Endometrial microvascular endothelial cells (primary cell): ENCODE results near the gene RSPRY1. TPM values are rescaled to one million over a fixed set of nuclear protein-coding genes. Genes with fewer than 3 reads are reported as not detected.
"Not testable (repeated sequence)": the region's sequence is repeated elsewhere in the genome, so short reads cannot be mapped to it uniquely, and the experiment has no call there.

Source experiments
- in situ Hi-C: cut with HindIII; loops from 2 replicates; pipeline ENCODE4 v1.10.0; 2017; ENCODE audit warnings: low sequenced_read_pairs, low pct_unique_long_range_greater_than_20kb; ENCODE audit errors: inconsistent ontology term
- total RNA-seq: library from RNA; depleted of rRNA; stranded (reverse); fragments of >200 nt; gene quantifications from one replicate; pipeline ENCODE4 v1.2.3, GENCODE V29; 2015; ENCODE audit errors: inconsistent ontology term

RSPRY1 gene
- total RNA-seq, 1 donor from 2014 or later = 37.4 TPM

DNA sequence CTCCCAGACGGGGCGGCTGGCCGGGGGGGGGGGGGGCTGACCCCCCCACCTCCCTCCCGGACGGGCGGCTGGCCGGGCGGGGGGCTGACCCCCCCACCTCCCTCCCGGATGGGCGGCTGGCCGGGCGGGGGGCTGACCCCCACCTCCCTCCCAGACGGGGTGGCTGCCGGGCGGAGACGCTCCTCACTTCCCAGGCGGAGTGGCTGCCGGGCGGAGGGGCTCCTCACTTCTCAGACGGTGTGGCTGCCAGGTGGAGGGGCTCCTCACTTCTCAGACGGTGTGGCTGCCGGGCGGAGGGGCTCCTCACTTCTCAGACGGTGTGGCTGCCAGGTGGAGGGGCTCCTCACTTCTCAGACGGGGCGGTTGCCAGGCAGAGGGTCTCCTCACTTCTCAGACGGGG lies 14.8 kb downstream of the RSPRY1 start:
- in situ Hi-C loops = not testable (repeated sequence)

GRCh38 chr16:57202095-57202886 lies 16.2 kb downstream of the RSPRY1 start:
- in situ Hi-C loops = no loop called here

DNA sequence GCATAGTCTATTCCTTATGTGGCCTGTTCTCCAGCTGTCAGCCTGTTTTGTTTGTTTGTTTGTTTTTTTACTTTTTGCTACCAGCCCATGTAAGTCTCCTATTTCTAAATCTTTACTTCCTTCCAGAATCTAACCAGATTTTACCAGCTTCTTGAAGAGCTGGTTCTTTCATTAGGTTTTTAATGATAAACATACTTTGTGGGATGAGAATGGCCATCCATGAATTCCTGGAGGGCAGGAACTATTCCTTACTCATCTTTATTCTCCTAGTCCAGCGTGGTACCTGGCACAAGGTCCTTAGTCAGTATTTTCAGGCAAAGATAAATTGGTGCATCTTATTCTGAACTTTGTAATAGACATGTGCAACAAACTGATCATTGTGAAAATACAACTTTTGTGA lies 17.3 kb downstream of the RSPRY1 start:
- in situ Hi-C loops = no loop called here

GRCh38 chr16:57204675-57205074 lies 18.5 kb downstream of the RSPRY1 start:
- in situ Hi-C loops = no loop called here

DNA sequence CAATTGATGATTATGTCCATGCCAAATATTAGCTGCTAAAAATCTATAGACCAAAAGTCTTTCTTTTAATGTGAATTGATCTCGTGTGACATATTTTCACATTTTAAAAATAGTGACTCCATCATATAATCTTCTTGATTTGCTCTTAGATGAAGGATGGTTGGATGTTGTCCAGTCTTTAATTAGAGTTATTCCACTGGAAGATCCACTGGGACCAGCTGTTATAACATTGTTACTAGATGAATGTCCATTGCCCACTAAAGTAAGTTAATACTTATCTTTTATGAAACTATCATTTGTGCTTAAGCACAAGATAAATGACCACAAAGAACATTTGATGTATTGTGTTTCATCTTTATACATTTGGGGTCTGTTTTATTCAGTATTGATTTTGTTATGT lies 22.8 kb downstream of the RSPRY1 start:
- in situ Hi-C loops = no loop called here

DNA sequence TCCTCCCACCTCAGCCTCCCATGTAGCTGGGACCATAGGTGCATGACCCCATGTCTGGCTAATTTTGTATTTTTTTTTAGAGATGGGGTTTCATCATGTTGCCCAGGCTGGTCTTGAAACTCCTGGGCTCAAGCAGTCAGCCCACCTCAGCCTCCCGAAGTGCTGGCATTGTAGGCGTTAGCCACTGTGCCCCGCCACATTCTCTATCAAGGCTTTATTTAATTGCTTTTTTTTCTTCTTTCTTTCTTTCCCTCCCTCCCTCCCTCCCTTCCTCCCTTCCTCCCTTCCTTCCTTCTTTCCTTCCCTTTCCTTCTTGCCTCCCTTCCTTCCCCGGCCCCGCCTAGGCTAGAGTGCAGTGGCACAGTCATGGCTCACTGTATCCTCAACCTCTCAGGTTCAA lies 23.7 kb downstream of the RSPRY1 start:
- in situ Hi-C loops = no loop called here

DNA sequence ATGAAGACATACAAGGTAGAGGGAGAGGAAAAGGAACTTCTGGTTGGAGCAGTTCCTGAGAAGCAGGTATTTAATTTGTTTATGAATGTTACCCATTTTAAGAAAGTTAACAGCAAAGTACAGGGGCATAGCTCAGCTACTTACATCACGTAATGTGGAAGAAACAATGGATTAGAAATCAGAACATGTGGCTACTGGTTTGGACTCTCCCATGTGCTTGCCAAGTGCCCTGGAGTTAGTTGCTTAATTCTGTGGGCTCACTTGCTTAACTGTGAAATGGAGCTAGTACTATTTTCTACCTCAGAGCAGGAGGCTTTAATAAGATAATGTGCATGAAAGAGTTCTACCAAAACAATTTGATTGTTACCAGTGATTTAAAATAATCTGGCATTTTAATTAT lies 27.3 kb downstream of the RSPRY1 start:
- in situ Hi-C loops = no loop called here

- in situ Hi-C loops = no loop called here
These were observed 30.8 kb downstream of the RSPRY1 start for GRCh38 chr16:57216968-57217367.

DNA sequence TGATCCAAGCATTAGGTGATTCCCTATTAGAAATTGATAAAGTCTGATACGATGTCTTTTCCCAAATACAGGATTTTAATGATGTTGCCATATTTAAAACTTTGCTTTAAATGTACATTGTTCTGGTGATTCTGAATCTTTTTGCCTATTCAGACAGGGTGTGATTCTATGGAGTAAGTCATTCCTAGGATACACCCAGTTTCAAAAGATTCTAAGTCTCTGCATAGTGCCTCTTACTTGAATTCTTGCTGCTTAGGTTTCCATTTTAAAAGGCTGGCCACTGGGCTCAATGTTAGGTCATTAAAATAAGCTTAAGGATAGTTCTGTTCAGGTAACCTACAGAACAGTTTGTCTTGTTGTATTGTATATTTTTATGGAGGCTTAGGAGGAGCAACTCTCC lies 36.9 kb downstream of the RSPRY1 start:
- in situ Hi-C loops = no loop called here

DNA sequence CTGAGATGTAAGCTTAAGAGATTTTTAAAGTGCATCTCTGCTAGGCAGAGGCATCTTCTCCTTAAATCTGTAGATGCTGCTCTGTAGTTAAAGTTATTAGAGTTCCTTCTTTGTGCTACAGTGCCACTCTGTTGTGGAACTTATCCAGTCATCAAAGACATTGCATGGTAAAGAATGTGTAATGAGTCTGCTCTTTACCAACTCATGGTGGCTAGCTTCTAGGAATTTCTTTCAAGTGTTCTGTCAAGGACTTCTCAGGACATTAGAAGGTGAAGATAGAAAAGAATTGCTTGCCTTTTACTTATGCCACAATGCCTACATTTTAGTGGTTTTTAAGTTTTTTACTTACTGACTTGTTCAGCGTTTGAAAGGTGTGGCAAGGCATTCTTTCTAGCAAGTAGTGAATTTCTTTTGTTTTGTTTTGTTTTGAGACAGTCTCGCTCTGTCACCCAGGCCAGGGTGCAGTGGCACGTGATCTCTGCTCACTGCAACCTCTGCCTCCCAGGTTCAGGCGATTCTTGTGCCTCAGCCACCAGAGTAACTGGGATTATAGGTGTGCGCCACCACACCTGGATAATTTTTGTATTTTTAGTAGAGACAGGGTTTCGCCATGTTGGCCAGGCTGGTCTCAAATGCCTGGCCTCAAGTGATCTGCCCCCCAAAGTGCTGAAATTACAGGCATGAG lies 38.7 kb downstream of the RSPRY1 start:
- in situ Hi-C loops = no loop called here

DNA sequence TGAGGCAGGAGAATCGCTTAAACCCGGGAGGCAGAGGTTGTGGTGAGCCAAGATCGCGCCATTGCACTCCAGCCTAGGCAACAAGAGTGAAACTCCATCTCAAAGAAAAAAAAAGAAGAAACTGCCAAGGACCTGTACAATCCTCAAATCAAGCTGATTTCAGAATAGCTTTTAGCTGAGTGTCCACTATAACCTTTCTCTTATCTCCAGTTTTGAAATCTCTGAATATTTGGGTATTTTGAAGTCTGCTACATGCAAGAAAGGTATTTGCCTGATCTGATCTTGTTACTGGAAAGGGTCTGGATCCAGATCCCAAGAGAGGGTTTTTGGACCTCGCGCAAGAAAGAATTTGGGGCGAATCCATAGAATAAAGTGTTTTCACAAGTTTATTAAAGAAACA lies 39.8 kb downstream of the RSPRY1 start:
- in situ Hi-C loops = no loop called here

- in situ Hi-C loops = no loop called here
These were observed 40.8 kb downstream of the RSPRY1 start for GRCh38 chr16:57226701-57227621.

GRCh38 chr16:57229079-57229478 lies 43.0 kb downstream of the RSPRY1 start:
- in situ Hi-C loops = no loop called here

DNA sequence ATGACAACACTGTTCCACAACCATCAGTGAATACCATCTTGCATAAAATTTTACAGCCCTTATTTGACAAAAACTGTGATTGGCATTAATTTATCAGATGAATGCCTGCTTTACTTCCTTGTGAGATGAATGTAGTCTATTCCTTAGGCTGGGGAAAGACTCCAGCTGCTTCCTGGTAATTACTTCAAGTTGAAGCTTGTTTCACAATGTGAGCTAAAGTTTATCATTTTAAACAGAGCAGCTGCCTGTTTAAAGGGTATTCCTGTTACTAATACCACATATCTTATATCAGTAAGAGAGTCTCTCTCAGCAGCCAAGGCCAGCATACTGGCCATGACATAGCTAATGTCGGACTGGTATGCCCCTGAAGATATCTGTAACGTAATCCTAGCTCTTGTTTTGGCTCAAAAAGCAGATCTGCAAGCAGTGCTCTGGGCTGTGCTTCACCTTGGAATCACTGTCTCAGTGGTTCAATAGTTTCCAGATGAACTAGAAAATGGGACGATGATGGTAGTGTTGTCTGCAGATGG lies 45.8 kb downstream of the RSPRY1 start:
- in situ Hi-C loops = no loop called here

GRCh38 chr16:57233944-57234706 lies 48.0 kb downstream of the RSPRY1 start:
- in situ Hi-C loops = no loop called here

GRCh38 chr16:57234707-57235092 lies 48.6 kb downstream of the RSPRY1 start:
- in situ Hi-C loops = no loop called here

DNA sequence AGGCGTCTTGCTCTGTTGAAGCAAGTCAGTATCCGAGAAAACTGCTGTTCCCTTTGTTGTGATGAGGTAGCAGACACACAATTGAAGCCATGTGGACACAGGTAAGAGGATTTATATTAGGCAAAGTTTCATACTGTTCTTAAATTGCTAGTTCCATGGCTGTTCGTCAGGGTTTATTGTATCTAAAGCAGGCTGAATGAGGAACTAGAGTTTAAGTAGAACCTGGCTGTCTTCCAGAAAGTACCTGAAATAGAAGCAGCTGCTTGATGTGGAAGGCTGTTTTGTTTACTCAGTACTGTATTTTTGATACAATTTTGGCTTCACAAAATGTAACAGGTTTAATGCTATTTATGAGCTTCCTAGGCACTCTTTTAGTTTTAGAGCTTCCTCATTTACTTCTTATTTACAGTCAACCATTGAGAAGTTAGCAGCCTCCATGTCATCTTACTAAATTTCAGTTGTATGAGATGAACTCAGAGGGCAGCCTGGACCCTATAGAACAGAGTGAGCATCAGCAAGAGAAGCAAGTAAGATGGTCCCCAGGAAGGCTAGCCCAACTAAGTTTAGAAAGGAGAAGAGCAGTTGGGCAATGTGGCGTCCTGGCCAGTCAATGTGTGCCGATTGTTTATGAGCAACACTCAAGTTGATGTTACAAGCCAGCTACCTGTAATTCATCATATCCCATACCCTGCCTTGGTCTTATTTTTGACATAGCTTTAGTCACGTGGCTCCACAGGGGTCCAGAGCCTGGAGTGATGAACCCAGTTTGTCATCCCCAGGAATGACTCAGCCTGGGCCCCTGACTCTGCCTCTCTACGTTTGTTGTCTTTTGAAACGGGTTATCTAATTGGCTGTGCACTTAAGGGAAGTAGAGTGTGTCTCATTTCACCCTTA lies 49.2 kb downstream of the RSPRY1 start:
- in situ Hi-C loops = no loop called here

DNA sequence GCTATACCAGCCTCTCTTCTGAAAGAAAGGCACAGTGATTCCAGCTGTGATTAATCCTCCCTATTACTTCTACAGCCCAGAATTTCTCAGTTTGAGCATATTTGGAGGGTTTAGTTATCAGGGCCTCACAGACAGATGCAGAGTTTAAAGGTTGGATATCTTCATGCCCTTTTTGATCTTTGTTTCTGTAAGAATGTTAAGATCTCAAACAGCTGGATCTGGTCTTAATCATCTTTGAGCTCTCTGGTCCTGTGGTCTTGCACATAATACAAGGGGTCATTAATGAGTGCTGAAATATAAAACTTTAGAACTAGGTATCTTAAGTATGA lies 49.9 kb downstream of the RSPRY1 start:
- in situ Hi-C loops = no loop called here
